AG04449 (cell line): ENCODE data around the gene ELOA2.
"Not testable (repeated sequence)": the region's sequence is repeated elsewhere in the genome, so short reads cannot be mapped to it uniquely, and the experiment has no call there.

Source experiments
- CTCF ChIA-PET: fragments of 350-600 bp; formaldehyde crosslinking; extraction: SDS; loops from one replicate; lab custom pipeline; 2021; ENCODE audit warnings: antibody characterized with exemption; lab: Yijun Ruan, JAX
- POLR2A ChIA-PET: fragments of 400-600, 350-600 bp; formaldehyde crosslinking; extraction: SDS; loops from one replicate; lab custom pipeline; 2020; ENCODE audit warnings: antibody characterized with exemption, inconsistent platforms; lab: Yijun Ruan, JAX
- DNase-seq: peaks from one replicate; pipeline ENCODE4 v3.0.0-alpha.2; 2010; ENCODE audit warnings: low read depth, low spot score
- H3K4me3 ChIP-seq: 2 replicates; pipeline ENCODE4 v1.5.1; 2011; ENCODE audit warnings: low read depth, mild to moderate bottlenecking, control low read depth, low read length
- CTCF ChIP-seq: IDR thresholded peaks from one replicate; pipeline ENCODE4 v1.5.1; 2011; ENCODE audit warnings: mild to moderate bottlenecking, moderate library complexity, low read length, control low read depth, inconsistent platforms; ENCODE audit not compliant: insufficient read depth; ENCODE audit errors: missing control alignments

The ELOA2 gene

GRCh38 chr18:47036298-47036874 is 965 bp upstream of the ELOA2 start:
- peak; percentile 24 for TF ChIP-seq CTCF
- no peak for DNase-seq
- POLR2A ChIA-PET: no interaction called here
- CTCF ChIA-PET: interaction anchor here (1.0 to 1.3 kb wide), 2 partner anchors 14 to 330 kb away, joined by 3 read pairs; no protein-coding TSS in a partner anchor
- no peak overlapping the region for H3K4me3 ChIP-seq

- DNase-seq, H3K4me3 ChIP-seq, POLR2A ChIA-PET, CTCF ChIA-PET: not testable (repeated sequence)
Observed at GRCh38 chr18:47034591-47034990, 830 bp downstream of the ELOA2 start.

GRCh38 chr18:47032945-47033344 is 2.5 kb downstream of the ELOA2 start:
- no peak for TF ChIP-seq CTCF
- no peak for DNase-seq
- H3K4me3 ChIP-seq: no peak overlapping the region
- CTCF ChIA-PET: no interaction called here
- POLR2A ChIA-PET: no interaction called here

GRCh38 chr18:47030887-47031286 is 4.5 kb downstream of the ELOA2 start:
- DNase-seq, POLR2A ChIA-PET, CTCF ChIA-PET, H3K4me3 ChIP-seq: not testable (repeated sequence)

GRCh38 chr18:47029684-47030353 is 5.6 kb downstream of the ELOA2 start:
- CTCF ChIA-PET, DNase-seq, H3K4me3 ChIP-seq, POLR2A ChIA-PET: not testable (repeated sequence)

- DNase-seq, CTCF ChIA-PET, POLR2A ChIA-PET, H3K4me3 ChIP-seq: not testable (repeated sequence)
Observed at GRCh38 chr18:47028738-47029137, 6.7 kb downstream of the ELOA2 start.

GRCh38 chr18:47025557-47026174 is 9.8 kb downstream of the ELOA2 start:
- POLR2A ChIA-PET: not testable (repeated sequence)

GRCh38 chr18:47023769-47024465 is 11.5 kb downstream of the ELOA2 start:
- POLR2A ChIA-PET, DNase-seq, CTCF ChIA-PET, H3K4me3 ChIP-seq: not testable (repeated sequence)

More at GRCh38 chr18:47025557-47026174, 9.8 kb downstream of the ELOA2 start:
- H3K4me3 ChIP-seq, CTCF ChIA-PET, DNase-seq: not testable (repeated sequence)

- DNase-seq, CTCF ChIA-PET, POLR2A ChIA-PET, H3K4me3 ChIP-seq: not testable (repeated sequence)
Observed at GRCh38 chr18:47022821-47023220, 12.6 kb downstream of the ELOA2 start.

- DNase-seq, H3K4me3 ChIP-seq, POLR2A ChIA-PET, CTCF ChIA-PET: not testable (repeated sequence)
Observed at GRCh38 chr18:47020757-47021156, 14.7 kb downstream of the ELOA2 start.

GRCh38 chr18:47019870-47020269 is 15.6 kb downstream of the ELOA2 start:
- POLR2A ChIA-PET, DNase-seq, CTCF ChIA-PET, H3K4me3 ChIP-seq: not testable (repeated sequence)
